Brain microvascular endothelial cell (primary cell): Measurements from ENCODE around the gene MISP3.
A peak's percentile ranks its signal among the peaks of the same experiment; 100 is the strongest.

ENCODE experiments used
- DNase-seq: peaks from one replicate; pipeline ENCODE4 v3.0.0-alpha.2; 2020
- H3K27ac ChIP-seq: fragments of 250-450 bp; sonication (Bioruptor Pico); 2 replicates; pipeline ENCODE4 v1.5.1; 2020; ENCODE audit warnings: mild to moderate bottlenecking, moderate library complexity
- H3K27me3 ChIP-seq: fragments of 250-450 bp; sonication (Bioruptor Pico); replicated peaks from 2 replicates; pipeline ENCODE4 v1.5.1; 2020; ENCODE audit warnings: mild to moderate bottlenecking
- H3K36me3 ChIP-seq: fragments of 250-450 bp; sonication (Bioruptor Pico); replicated peaks from 2 replicates; pipeline ENCODE4 v1.5.1; 2020; ENCODE audit warnings: mild to moderate bottlenecking
- H3K4me3 ChIP-seq: 2 replicates; pipeline ENCODE4 v1.5.1; 2011; ENCODE audit warnings: low read depth, mild to moderate bottlenecking, control low read depth, low read length, moderate library complexity
- in situ Hi-C: cut with HindIII; loops from 2 replicates; pipeline ENCODE4 v1.10.0; 2017; ENCODE audit warnings: low sequenced_read_pairs, low pct_ligation_motif_present
- TF ChIP-seq, protein P1 (sequence below): IDR thresholded peaks from 2 replicates; pipeline ENCODE4 v1.5.1; 2011; ENCODE audit warnings: low read depth, mild to moderate bottlenecking, moderate library complexity, low read length, control low read depth, inconsistent platforms; ENCODE audit errors: missing control alignments

The MISP3 gene

DNA sequence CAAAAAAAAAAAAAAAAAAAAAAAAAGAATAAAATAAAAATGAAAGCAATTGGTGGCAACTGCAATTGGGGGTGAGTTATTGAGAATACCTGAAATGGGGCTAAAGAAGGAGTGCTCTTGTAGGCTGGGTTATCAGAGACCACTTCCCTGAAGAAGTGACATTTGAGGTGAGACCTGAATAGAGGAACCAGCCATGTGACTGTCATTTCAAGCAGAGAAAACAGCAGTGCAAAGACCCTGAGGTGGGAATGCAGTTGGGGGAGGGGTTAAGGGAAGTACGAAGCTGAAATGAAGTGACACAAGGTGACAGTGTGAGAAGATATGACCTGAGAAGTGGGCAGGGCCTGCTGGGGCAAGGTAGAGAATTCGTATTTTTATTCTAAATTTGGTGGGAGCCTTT is 6.5 kb upstream of the MISP3 start:
- Histone ChIP-seq H3K27ac (no peak overlapping the region), H3K4me3 (no peak overlapping the region), H3K27me3 (no peaks in the 10 kb centered on the region), H3K36me3 (no peaks in the 10 kb centered on the region)
- TF ChIP-seq, protein P1, sequence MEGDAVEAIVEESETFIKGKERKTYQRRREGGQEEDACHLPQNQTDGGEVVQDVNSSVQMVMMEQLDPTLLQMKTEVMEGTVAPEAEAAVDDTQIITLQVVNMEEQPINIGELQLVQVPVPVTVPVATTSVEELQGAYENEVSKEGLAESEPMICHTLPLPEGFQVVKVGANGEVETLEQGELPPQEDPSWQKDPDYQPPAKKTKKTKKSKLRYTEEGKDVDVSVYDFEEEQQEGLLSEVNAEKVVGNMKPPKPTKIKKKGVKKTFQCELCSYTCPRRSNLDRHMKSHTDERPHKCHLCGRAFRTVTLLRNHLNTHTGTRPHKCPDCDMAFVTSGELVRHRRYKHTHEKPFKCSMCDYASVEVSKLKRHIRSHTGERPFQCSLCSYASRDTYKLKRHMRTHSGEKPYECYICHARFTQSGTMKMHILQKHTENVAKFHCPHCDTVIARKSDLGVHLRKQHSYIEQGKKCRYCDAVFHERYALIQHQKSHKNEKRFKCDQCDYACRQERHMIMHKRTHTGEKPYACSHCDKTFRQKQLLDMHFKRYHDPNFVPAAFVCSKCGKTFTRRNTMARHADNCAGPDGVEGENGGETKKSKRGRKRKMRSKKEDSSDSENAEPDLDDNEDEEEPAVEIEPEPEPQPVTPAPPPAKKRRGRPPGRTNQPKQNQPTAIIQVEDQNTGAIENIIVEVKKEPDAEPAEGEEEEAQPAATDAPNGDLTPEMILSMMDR = no peak
- no peak for DNase-seq
- in situ Hi-C loops = no loop called here

DNA sequence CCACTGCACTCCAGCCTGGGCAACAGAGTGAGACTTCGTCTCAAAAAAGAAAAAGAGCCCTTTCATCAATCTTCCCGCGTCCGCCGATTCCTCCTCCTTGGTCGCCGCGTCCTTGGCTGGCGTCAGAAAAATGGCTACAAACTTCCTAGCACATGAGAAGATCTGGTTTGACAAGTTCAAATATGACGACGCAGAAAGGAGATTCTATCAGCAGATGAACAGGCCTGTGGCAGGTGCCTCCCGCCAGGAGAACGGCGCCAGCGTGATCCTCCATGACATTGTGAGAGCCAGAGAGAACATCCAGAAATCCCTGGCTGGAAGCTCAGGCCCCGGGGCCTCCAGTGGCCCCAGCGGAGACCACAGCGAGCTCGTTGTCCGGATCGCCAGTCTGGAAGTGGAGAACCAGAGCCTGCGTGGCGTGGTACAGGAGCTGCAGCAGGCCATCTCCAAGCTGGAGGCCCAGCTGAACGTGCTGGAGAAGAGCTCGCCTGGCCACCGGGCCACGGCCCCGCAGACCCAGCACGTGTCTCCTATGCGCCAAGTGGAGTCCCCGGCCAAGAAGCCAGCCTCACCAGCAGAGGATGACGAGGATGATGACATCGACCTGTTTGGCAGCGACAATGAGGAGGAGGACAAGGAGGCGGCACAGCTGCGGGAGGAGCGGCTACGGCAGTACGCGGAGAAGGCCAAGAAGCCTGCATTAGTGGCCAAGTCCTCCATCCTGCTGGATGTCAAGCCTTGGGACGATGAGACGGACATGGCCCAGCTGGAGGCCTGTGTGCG is 2.1 kb upstream of the MISP3 start:
- Histone ChIP-seq H3K36me3 (no peaks in the 10 kb centered on the region), H3K27ac (no peak overlapping the region), H3K27me3 (no peaks in the 10 kb centered on the region), H3K4me3 (no peak overlapping the region)
- in situ Hi-C loops = no loop called here
- no peak for DNase-seq
- TF ChIP-seq, protein P1 = no peak

DNA sequence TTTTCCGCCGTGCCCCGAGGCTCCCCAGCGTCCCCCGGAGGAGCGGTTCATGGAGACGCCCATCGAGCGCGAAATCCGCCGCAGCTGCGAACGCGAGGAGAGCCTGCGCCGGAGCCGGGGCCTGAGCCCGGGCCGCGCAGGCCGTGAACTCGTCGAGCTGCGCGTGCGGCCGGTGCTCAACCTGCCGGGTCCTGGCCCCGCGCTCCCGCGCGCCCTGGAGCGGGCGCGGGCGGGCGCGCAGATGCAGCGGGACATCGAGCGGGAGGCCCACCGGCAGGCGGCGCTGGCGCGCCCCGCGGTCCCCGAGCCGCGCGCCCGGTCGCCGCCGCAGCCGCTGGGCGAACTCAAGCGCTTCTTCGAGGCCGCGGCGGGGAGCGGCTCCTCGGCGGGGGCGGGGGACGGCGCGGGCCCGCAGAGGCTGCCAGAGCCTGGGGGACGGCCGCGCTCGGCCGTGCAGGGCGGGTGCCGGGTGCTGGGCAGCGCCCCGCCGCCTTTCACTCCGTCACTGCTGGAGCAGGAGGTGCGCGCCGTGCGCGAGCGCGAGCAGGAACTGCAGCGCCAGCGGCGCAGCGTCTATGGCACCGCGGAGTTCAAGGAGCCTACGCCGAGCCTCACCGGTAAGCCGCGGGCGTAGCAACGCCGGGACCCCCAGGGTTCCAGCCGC is 807 bp downstream of the MISP3 start:
- Histone ChIP-seq H3K36me3 (no peaks in the 10 kb centered on the region), H3K27ac (no peak overlapping the region), H3K27me3 (no peaks in the 10 kb centered on the region), H3K4me3 (peak overlapping the region; percentile 63)
- in situ Hi-C loops = no loop called here
- TF ChIP-seq, protein P1 = peak; percentile 21
- DNase-seq = peak; percentile 59

DNA sequence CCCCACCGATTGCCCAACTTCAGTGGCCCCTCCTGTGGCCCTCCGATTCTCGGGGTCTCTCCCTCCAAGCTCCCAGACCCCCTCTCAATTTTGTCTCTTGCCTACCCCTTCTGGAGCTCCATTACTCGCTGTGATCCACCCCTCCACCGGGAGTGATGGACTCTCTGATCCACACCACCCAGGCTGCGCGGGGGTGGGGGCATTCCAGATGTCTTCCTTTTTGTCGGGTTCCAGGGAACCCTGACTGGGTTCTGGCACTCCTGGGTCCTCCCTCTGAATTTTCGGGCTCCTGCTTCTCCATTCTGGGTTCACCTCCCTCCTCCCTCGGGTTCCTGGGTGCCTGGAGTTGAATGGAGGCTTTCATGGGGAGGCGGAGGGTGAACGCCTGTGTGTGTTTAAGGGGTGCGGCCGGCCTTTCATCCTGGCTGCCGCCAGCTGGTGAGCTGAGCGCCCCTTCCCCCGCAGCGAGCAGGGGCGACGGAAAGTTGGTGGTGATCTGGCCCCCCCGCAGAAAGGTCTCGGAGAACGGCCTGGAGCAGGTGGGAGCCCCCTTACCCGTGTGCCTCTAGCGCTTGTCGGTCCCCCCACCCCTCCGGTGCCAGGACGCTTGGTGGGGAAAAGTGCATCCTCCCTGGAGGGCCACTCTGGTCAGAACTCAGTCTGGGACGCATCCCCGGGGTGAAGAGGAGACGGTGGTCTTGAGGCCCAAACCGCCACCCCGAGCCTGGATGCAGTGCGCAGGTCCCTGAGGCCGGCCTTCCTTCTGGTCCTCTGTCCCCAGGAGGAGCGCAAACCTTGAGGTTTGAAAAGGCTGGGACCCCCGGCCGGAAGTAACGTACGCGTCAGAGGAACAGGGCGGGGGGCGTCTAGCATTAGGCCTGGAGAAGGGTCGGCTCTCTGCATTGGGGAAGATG is 1.6 kb downstream of the MISP3 start:
- TF ChIP-seq, protein P1 = no peak
- no peak overlapping the region for H3K27ac ChIP-seq
- peak overlapping the region; percentile 63 for H3K4me3 ChIP-seq
- no peaks in the 10 kb centered on the region for H3K27me3 ChIP-seq
- H3K36me3 ChIP-seq = no peaks in the 10 kb centered on the region
- in situ Hi-C loops = no loop called here
- DNase-seq = no peak

DNA sequence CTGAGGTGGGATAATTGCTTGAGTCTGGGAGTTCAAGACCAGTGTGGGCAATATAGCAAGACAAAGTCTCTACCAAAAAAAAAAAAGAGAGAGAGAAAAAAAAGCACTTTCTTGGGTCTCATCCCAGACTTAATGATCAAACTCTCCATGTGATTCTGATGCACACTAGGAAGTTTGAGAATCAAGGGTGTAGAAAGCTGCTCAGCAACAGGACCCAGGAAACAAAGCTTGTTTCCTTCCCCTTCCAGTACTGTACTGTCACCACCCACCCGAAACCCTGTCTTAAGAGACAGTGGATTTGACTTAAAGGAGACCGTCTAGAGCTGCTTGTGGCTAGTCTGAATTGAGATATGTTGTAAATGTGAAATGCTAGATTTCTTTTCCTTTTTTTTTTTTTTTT is 5.8 kb downstream of the MISP3 start:
- Histone ChIP-seq H3K36me3 (no peaks in the 10 kb centered on the region), H3K4me3 (no peak overlapping the region), H3K27ac (no peak overlapping the region), H3K27me3 (no peaks in the 10 kb centered on the region)
- TF ChIP-seq, protein P1 = no peak
- in situ Hi-C loops = no loop called here
- no peak for DNase-seq
